ENCODE results near the gene C6orf136. TPM values are rescaled to one million over a fixed set of nuclear protein-coding genes. Genes with fewer than 3 reads are reported as not detected.
A peak's percentile ranks its signal among the peaks of the same experiment; 100 is the strongest.

Gene C6orf136
- total and polyA plus RNA-seq, 2 donors from 2014 or later, result 27.4 to 45.6 TPM

GRCh38 chr6:30687659-30688431 lies 40.9 kb downstream of the C6orf136 start:
- H3K36me3 ChIP-seq (ENCODE audit: control insufficient read depth in 2 of 3, insufficient read depth in 3 of 3, low read length in 3 of 3), result no peaks in the 10 kb centered on the region
- no peak for TF ChIP-seq CTCF (IDR thresholded peaks at IDR 0.05; ENCODE audit: borderline replicate concordance, extremely low read depth, insufficient read depth)
- DNase-seq (peak in 4 of 5 donors; percentile 38 to 83 (median 50)), FAIRE-seq (no peak)
- H3K27ac ChIP-seq (ENCODE audit: low read depth in 2 of 2, low read length in 2 of 2), result peak overlapping the region; percentile 97 to 98
- H3K9ac ChIP-seq (ENCODE audit: low read length in 3 of 3), result peak overlapping the region; percentile 42 to 94 (median 85)
- no peaks in the 10 kb centered on the region for H3K9me3 ChIP-seq (ENCODE audit: control insufficient read depth in 2 of 3, insufficient read depth in 1 of 3, low read length in 3 of 3)
- intact Hi-C loops (cut with DNase I), result no loop called here
- no peaks in the 10 kb centered on the region for H3K27me3 ChIP-seq (ENCODE audit: control insufficient read depth, insufficient read depth, low read length)
- H3K4me1 ChIP-seq (ENCODE audit: control insufficient read depth in 2 of 3, insufficient read depth in 2 of 3, low read depth in 1 of 3, low read length in 3 of 3), result peaks cover 3 to 21% (median 18%) of the 10 kb centered on the region in 3 donors
- H3K4me3 ChIP-seq (ENCODE audit: low read length in 3 of 3), result peak overlapping the region; percentile 69 to 79 (median 77)

GRCh38 chr6:30688569-30688968 lies 41.6 kb downstream of the C6orf136 start:
- Histone ChIP-seq H3K27ac (ENCODE audit: low read depth in 2 of 2, low read length in 2 of 2) (peak overlapping the region in 1 of 2 donors; percentile 97), H3K9ac (ENCODE audit: low read length in 3 of 3) (no peak overlapping the region), H3K36me3 (ENCODE audit: control insufficient read depth in 2 of 3, insufficient read depth in 3 of 3, low read length in 3 of 3) (no peaks in the 10 kb centered on the region), H3K9me3 (ENCODE audit: control insufficient read depth in 2 of 3, insufficient read depth in 1 of 3, low read length in 3 of 3) (no peaks in the 10 kb centered on the region), H3K27me3 (ENCODE audit: control insufficient read depth, insufficient read depth, low read length) (no peaks in the 10 kb centered on the region), H3K4me1 (ENCODE audit: control insufficient read depth in 2 of 3, insufficient read depth in 2 of 3, low read depth in 1 of 3, low read length in 3 of 3) (peaks cover 3 to 18% (median 18%) of the 10 kb centered on the region in 3 donors), H3K4me3 (ENCODE audit: low read length in 3 of 3) (no peak overlapping the region)
- FAIRE-seq (no peak), DNase-seq (peak in 1 of 5 donors; percentile 65)
- TF ChIP-seq CTCF (IDR thresholded peaks at IDR 0.05; ENCODE audit: borderline replicate concordance, extremely low read depth, insufficient read depth), result no peak
- intact Hi-C loops (cut with DNase I), result no loop called here

- no peaks in the 10 kb centered on the region for H3K9me3 ChIP-seq (ENCODE audit: control insufficient read depth in 2 of 3, insufficient read depth in 1 of 3, low read length in 3 of 3)
- DNase-seq (peak in 1 of 5 donors; percentile 58), FAIRE-seq (no peak)
- H3K4me3 ChIP-seq (ENCODE audit: low read length in 3 of 3), result no peak overlapping the region
- H3K36me3 ChIP-seq (ENCODE audit: control insufficient read depth in 2 of 3, insufficient read depth in 3 of 3, low read length in 3 of 3), result no peaks in the 10 kb centered on the region
- no peak overlapping the region for H3K27ac ChIP-seq (ENCODE audit: low read depth in 2 of 2, low read length in 2 of 2)
- intact Hi-C loops (cut with DNase I), result no loop called here
- peaks cover 3 to 18% (median 18%) of the 10 kb centered on the region in 3 donors for H3K4me1 ChIP-seq (ENCODE audit: control insufficient read depth in 2 of 3, insufficient read depth in 2 of 3, low read depth in 1 of 3, low read length in 3 of 3)
- no peaks in the 10 kb centered on the region for H3K27me3 ChIP-seq (ENCODE audit: control insufficient read depth, insufficient read depth, low read length)
- no peak for TF ChIP-seq CTCF (IDR thresholded peaks at IDR 0.05; ENCODE audit: borderline replicate concordance, extremely low read depth, insufficient read depth)
- peak overlapping the region in 1 of 3 donors; percentile 26 for H3K9ac ChIP-seq (ENCODE audit: low read length in 3 of 3)
Measured at GRCh38 chr6:30689022-30689865, 42.3 kb downstream of the C6orf136 start.

Measured in kidney (tissue), 14 donors.